ENCODE data around the gene HTRA3.

- TF ChIP-seq, protein P1, sequence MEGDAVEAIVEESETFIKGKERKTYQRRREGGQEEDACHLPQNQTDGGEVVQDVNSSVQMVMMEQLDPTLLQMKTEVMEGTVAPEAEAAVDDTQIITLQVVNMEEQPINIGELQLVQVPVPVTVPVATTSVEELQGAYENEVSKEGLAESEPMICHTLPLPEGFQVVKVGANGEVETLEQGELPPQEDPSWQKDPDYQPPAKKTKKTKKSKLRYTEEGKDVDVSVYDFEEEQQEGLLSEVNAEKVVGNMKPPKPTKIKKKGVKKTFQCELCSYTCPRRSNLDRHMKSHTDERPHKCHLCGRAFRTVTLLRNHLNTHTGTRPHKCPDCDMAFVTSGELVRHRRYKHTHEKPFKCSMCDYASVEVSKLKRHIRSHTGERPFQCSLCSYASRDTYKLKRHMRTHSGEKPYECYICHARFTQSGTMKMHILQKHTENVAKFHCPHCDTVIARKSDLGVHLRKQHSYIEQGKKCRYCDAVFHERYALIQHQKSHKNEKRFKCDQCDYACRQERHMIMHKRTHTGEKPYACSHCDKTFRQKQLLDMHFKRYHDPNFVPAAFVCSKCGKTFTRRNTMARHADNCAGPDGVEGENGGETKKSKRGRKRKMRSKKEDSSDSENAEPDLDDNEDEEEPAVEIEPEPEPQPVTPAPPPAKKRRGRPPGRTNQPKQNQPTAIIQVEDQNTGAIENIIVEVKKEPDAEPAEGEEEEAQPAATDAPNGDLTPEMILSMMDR (conservative IDR thresholded peaks at IDR 0.05; ENCODE audit: low read depth, low read length): no peak
- TF ChIP-seq USF2 (IDR thresholded peaks at IDR 0.05; ENCODE audit: low read depth, low read length): no peak
Observed at GRCh38 chr4:8297691-8298485, 28.3 kb downstream of the HTRA3 start.

Data from IMR-90 (cell line).